HepG2 (cell line): ENCODE data around the gene ESYT3. TPM values are rescaled to one million over a fixed set of nuclear protein-coding genes. Genes with fewer than 3 reads are reported as not detected.

ENCODE experiments used
- ATAC-seq: fragments of 200-7000 bp; cut with Tn5 transposase; 3 replicates; pipeline ENCODE4 v1.9.1; 2020; ENCODE audit warnings: mild to moderate bottlenecking, moderate library complexity
- BruUV-seq: library from RNA; stranded (reverse); fragments of 400-500 nt; replicated peaks from 2 replicates; lab custom pipeline; 2021; lab: Mats Ljungman, UMichigan
- CTCF ChIA-PET: fragments of 300-600 bp; formaldehyde crosslinking; extraction: SDS; loops from one replicate; lab custom pipeline; 2021; ENCODE audit warnings: low total read pairs, inconsistent platforms, low intra/inter-chr PET ratio; lab: Yijun Ruan, JAX
- POLR2A ChIA-PET: fragments of 350-600 bp; sonication (Branson Sonifier 250); formaldehyde crosslinking; loops from one replicate; lab custom pipeline; 2020; ENCODE audit warnings: antibody characterized with exemption, inconsistent platforms; lab: Yijun Ruan, JAX
- DNase-seq: peaks from one replicate; pipeline ENCODE4 v3.0.0-alpha.2; 2015; ENCODE audit warnings: low spot score
- FAIRE-seq: peaks from 3 replicates; lab custom pipeline; 2011; peaks lifted over from hg19 to GRCh38; lab: Jason Lieb, UNC
- H2AFZ ChIP-seq: one replicate; pipeline ENCODE4 v1.6.1; 2011; ENCODE audit warnings: low read length, inconsistent platforms
- H3K27ac ChIP-seq: fragments of 300-600 bp; 3 replicates; pipeline ENCODE4 v1.8.0; 2011; ENCODE audit warnings: mixed run types, mild to moderate bottlenecking, mixed read lengths, low read length, inconsistent platforms; ENCODE audit not compliant: insufficient read depth; ENCODE audit errors: extremely low read length
- H3K27me3 ChIP-seq, 2 experiments: fragments of 200-600 bp in 1 of 2; 2 replicates in 1 of 2; 3 replicates in 1 of 2; pipeline versions ENCODE4 v1.6.0 to v1.8.0; 2011; ENCODE audit warnings: low read length in 2 of 2, mild to moderate bottlenecking in 2 of 2, moderate library complexity in 2 of 2, inconsistent platforms in 1 of 2; ENCODE audit not compliant: insufficient read depth in 2 of 2, control insufficient read depth in 1 of 2
- H3K36me3 ChIP-seq, 2 experiments: fragments of 200-600 bp in 1 of 2; replicated peaks in 1 of 2; 2 replicates in 1 of 2; 3 replicates in 1 of 2; pipeline versions ENCODE4 v1.5.1 to v1.8.0; 2011; ENCODE audit warnings: low read length in 2 of 2, inconsistent platforms in 1 of 2; ENCODE audit not compliant: insufficient read depth in 2 of 2, control insufficient read depth in 1 of 2
- H3K4me1 ChIP-seq: 2 replicates; pipeline ENCODE4 v1.5.1; 2012; ENCODE audit warnings: low read length, inconsistent platforms; ENCODE audit not compliant: insufficient read depth
- H3K4me2 ChIP-seq: 2 replicates; pipeline ENCODE4 v1.6.0; 2011; ENCODE audit warnings: low read depth, low read length, inconsistent platforms
- H3K4me3 ChIP-seq, 3 experiments: fragments of 200-600 bp in 1 of 3; sonication (generic), shearing (Covaris generic) in 1 of 3; replicated peaks in 1 of 3; 2 replicates each; pipeline ENCODE4 v1.5.1; 2011 to 2016; ENCODE audit warnings: low read length in 3 of 3, inconsistent platforms in 2 of 3, low read depth in 2 of 3, mild to moderate bottlenecking in 2 of 3, control low read depth in 1 of 3, mixed read lengths in 1 of 3; ENCODE audit not compliant: insufficient read depth in 1 of 3
- H3K79me2 ChIP-seq: one replicate; pipeline ENCODE4 v1.6.1; 2011; ENCODE audit warnings: low read length, inconsistent platforms; ENCODE audit not compliant: insufficient read depth
- H3K9ac ChIP-seq: 2 replicates; pipeline ENCODE4 v1.6.0; 2011; ENCODE audit warnings: mild to moderate bottlenecking, low read depth, low read length, inconsistent platforms; ENCODE audit not compliant: insufficient read depth
- H3K9me3 ChIP-seq: 2 replicates; pipeline ENCODE4 v1.5.1; 2012; ENCODE audit warnings: mild to moderate bottlenecking, low read length
- H4K20me1 ChIP-seq: 2 replicates; pipeline ENCODE4 v1.6.0; 2011; ENCODE audit warnings: inconsistent platforms, mild to moderate bottlenecking, low read length, moderate library complexity; ENCODE audit not compliant: insufficient read depth
- CBFB ChIP-seq: sonication (generic); formaldehyde crosslinking; IDR thresholded peaks from 2 replicates; pipeline ENCODE4 v1.4.0; 2020; ENCODE audit warnings: missing genetic modification reagents
- DMAP1 ChIP-seq: IDR thresholded peaks from 2 replicates; pipeline ENCODE4 v1.6.1; 2016
- KLF16 ChIP-seq, 2 experiments: sonication (generic) in 1 of 2; formaldehyde crosslinking in 1 of 2; IDR thresholded peaks; 2 replicates each; pipeline versions ENCODE4 v1.6.1 to v1.8.0; 2016 to 2023; ENCODE audit warnings: missing genetic modification reagents in 2 of 2, missing compliant biosample characterization in 1 of 2
- PBX3 ChIP-seq: sonication (generic); formaldehyde crosslinking; IDR thresholded peaks from 2 replicates; pipeline ENCODE4 v1.8.1; 2023; ENCODE audit warnings: missing genetic modification reagents, inconsistent platforms, borderline replicate concordance
- ZNF841 ChIP-seq: sonication (generic); formaldehyde crosslinking; IDR thresholded peaks from 2 replicates; pipeline ENCODE4 v1.8.1; 2023; ENCODE audit warnings: missing genetic modification reagents, borderline replicate concordance
- WGBS: methylation state at CpG from one replicate; pipeline ENCODE4 v1.1.6; 2017; ENCODE audit warnings: low lambda C conversion rate; 5-methylcytosine and 5-hydroxymethylcytosine counted together
- in situ Hi-C: cut with HindIII; loops from 2 replicates; pipeline ENCODE4 v1.10.0; 2017; ENCODE audit warnings: low pct_unique_long_range_greater_than_20kb; ENCODE audit not compliant: extremely low pct_ligation_motif_present
- intact Hi-C: fragments of 100-400 bp; cut with micrococcal nuclease; formaldehyde crosslinking; loops from one replicate; pipeline ENCODE4 v1.10.0; 2022; ENCODE audit not compliant: unreplicated experiment
- polyA plus RNA-seq, 8 experiments: library from polyadenylated mRNA; depleted of rRNA in 3 of 8; stranded (reverse) in 7 of 8; unstranded in 1 of 8; fragments of >200 nt; fragmentation: Illumina TruSeq in 4 of 8; extraction: Trizol in 4 of 8; gene quantifications; 2 replicates each; pipeline versions ENCODE4 v1.2.1 to v1.2.3, GENCODE V29; 2011 to 2016; ENCODE audit warnings: low read depth in 4 of 8, missing spikeins in 1 of 8, mixed read lengths in 1 of 8; ENCODE audit not compliant: insufficient read depth in 1 of 8
- total RNA-seq, 5 experiments: library from RNA; depleted of rRNA; stranded (reverse); fragments of >200 nt; fragmentation: Illumina TruSeq; extraction: Trizol; gene quantifications; 2 replicates each; pipeline ENCODE4 v1.2.3, GENCODE V29; 2016; ENCODE audit warnings: low read depth in 1 of 5
- TF ChIP-seq, protein P1 (sequence below): sonication (generic); formaldehyde crosslinking; IDR thresholded peaks from 2 replicates; pipeline ENCODE4 v1.4.0; 2020; ENCODE audit warnings: missing genetic modification reagents
- TF ChIP-seq, protein P2 (sequence below): IDR thresholded peaks from 2 replicates; pipeline ENCODE4 v1.6.1; 2012; ENCODE audit warnings: low read length, improper control_type of control experiment

The ESYT3 gene
- total and polyA plus RNA-seq, 2 of the 13 experiments (the other 11 are each of a cell fraction or from before 2014, with no cell fraction given), result 1.5 to 4.1 TPM

DNA sequence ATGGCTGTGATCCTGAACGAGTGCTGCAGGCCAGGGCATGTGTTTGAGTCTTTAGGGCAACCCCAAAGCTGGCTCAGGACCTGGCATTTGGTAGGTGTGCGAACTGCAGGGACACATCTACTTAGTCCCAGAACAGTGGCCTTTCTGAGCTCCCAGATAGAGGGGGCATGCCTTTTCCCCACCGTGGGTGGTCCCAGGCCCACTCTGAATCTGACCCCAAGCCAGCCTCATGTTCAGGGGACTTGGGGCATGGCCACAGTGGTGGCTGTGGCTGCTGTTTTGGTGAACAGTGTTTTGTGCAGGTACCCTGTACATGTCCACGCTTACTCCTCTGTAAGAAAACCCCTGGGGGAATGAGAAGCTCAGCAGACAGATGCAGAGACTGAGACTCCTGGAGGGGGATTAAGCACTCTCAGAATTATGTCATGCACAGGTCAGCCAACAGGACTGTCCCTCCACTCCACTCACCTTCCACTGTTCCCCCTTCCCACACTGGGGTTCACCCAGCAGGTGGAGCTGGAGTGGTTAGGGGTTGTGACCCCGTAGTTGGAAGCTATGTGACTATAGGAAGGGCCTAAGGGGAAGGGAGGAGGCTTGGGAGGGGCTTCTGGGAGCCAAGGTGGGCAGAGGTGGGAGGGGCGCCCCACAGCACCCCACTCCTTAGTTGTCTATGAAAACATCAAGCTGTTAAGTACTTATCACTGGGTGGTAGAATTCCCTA is 16.4 kb downstream of the ESYT3 start:
- ChIA-PET CTCF (no interaction called here), POLR2A (no interaction called here)
- H3K79me2 ChIP-seq, result no peaks in the 10 kb centered on the region
- DNase-seq, result no peak
- WGBS, result 84% methylated on average over 5 of the region's 6 CpGs
- no peak overlapping the region for H2AFZ ChIP-seq
- intact Hi-C loops, result no loop called here
- H3K4me3 ChIP-seq, result no peak overlapping the region
- BruUV-seq, result no TSS peak
- H3K4me1 ChIP-seq, result no peaks in the 10 kb centered on the region
- TF ChIP-seq DMAP1 (no peak), KLF16 (CRISPR knock-in tag; IDR thresholded peaks at IDR 0.05) (no peak), ZNF841 (CRISPR knock-in tag) (no peak), CBFB (CRISPR knock-in tag) (no peak), PBX3 (CRISPR knock-in tag) (no peak)
- TF ChIP-seq, protein P1, sequence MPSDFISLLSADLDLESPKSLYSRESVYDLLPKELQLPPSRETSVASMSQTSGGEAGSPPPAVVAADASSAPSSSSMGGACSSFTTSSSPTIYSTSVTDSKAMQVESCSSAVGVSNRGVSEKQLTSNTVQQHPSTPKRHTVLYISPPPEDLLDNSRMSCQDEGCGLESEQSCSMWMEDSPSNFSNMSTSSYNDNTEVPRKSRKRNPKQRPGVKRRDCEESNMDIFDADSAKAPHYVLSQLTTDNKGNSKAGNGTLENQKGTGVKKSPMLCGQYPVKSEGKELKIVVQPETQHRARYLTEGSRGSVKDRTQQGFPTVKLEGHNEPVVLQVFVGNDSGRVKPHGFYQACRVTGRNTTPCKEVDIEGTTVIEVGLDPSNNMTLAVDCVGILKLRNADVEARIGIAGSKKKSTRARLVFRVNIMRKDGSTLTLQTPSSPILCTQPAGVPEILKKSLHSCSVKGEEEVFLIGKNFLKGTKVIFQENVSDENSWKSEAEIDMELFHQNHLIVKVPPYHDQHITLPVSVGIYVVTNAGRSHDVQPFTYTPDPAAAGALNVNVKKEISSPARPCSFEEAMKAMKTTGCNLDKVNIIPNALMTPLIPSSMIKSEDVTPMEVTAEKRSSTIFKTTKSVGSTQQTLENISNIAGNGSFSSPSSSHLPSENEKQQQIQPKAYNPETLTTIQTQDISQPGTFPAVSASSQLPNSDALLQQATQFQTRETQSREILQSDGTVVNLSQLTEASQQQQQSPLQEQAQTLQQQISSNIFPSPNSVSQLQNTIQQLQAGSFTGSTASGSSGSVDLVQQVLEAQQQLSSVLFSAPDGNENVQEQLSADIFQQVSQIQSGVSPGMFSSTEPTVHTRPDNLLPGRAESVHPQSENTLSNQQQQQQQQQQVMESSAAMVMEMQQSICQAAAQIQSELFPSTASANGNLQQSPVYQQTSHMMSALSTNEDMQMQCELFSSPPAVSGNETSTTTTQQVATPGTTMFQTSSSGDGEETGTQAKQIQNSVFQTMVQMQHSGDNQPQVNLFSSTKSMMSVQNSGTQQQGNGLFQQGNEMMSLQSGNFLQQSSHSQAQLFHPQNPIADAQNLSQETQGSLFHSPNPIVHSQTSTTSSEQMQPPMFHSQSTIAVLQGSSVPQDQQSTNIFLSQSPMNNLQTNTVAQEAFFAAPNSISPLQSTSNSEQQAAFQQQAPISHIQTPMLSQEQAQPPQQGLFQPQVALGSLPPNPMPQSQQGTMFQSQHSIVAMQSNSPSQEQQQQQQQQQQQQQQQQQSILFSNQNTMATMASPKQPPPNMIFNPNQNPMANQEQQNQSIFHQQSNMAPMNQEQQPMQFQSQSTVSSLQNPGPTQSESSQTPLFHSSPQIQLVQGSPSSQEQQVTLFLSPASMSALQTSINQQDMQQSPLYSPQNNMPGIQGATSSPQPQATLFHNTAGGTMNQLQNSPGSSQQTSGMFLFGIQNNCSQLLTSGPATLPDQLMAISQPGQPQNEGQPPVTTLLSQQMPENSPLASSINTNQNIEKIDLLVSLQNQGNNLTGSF (CRISPR knock-in tag), result no peak
- TF ChIP-seq, protein P2, sequence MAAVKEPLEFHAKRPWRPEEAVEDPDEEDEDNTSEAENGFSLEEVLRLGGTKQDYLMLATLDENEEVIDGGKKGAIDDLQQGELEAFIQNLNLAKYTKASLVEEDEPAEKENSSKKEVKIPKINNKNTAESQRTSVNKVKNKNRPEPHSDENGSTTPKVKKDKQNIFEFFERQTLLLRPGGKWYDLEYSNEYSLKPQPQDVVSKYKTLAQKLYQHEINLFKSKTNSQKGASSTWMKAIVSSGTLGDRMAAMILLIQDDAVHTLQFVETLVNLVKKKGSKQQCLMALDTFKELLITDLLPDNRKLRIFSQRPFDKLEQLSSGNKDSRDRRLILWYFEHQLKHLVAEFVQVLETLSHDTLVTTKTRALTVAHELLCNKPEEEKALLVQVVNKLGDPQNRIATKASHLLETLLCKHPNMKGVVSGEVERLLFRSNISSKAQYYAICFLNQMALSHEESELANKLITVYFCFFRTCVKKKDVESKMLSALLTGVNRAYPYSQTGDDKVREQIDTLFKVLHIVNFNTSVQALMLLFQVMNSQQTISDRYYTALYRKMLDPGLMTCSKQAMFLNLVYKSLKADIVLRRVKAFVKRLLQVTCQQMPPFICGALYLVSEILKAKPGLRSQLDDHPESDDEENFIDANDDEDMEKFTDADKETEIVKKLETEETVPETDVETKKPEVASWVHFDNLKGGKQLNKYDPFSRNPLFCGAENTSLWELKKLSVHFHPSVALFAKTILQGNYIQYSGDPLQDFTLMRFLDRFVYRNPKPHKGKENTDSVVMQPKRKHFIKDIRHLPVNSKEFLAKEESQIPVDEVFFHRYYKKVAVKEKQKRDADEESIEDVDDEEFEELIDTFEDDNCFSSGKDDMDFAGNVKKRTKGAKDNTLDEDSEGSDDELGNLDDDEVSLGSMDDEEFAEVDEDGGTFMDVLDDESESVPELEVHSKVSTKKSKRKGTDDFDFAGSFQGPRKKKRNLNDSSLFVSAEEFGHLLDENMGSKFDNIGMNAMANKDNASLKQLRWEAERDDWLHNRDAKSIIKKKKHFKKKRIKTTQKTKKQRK, result no peak
- TF ChIP-seq, all 625 proteins: peak for 0
- no peaks in the 10 kb centered on the region for H4K20me1 ChIP-seq
- H3K9me3 ChIP-seq, result no peaks in the 10 kb centered on the region
- no peaks in the 10 kb centered on the region for H3K27me3 ChIP-seq
- H3K4me2 ChIP-seq, result no peak overlapping the region
- in situ Hi-C loops, result no loop called here
- FAIRE-seq (no peak), ATAC-seq (peak; percentile 52; the same call in 2 of the 3 replicates)
- no peak overlapping the region for H3K27ac ChIP-seq
- H3K9ac ChIP-seq, result no peak overlapping the region
- H3K36me3 ChIP-seq, result no peaks in the 10 kb centered on the region; a peak in 3 of 5 replicates
